GM18508 (cell line): ENCODE data around the gene LUZP1.

Experiments used
- ATAC-seq: cut with Tn5 transposase; IDR thresholded peaks from one replicate; pipeline ENCODE4 v1.9.1; 2021; ENCODE audit warnings: moderate number of reproducible peaks; ENCODE audit not compliant: insufficient read depth, unreplicated experiment

Gene LUZP1

GRCh38 chr1:23039308-23039826, 129.3 kb downstream of the LUZP1 start:
- ATAC-seq = no peak

- ATAC-seq = no peak
Measured at GRCh38 chr1:23037081-23037740, 131.4 kb downstream of the LUZP1 start.

- ATAC-seq = no peak
Measured at GRCh38 chr1:23035823-23036452, 132.7 kb downstream of the LUZP1 start.
